Esophagus squamous epithelium (tissue), 5 donors: ENCODE results near the gene MTX1. TPM values are rescaled to one million over a fixed set of nuclear protein-coding genes. Genes with fewer than 3 reads are reported as not detected.
A peak's percentile ranks its signal among the peaks of the same experiment; 100 is the strongest.
"Not testable (repeated sequence)": the region's sequence is repeated elsewhere in the genome, so short reads cannot be mapped to it uniquely, and the experiment has no call there.

Experiments
- DNase-seq: peaks from one replicate; lab custom pipeline; 2025; lab: John Stamatoyannopoulos, UW
- H3K27ac ChIP-seq, 4 donors: fragments of 200-600 bp; sonication (generic); one replicate each; pipeline ENCODE4 v1.5.1; 2016 to 2019; ENCODE audit warnings: mild to moderate bottlenecking in 1 of 4
- H3K27me3 ChIP-seq, 4 donors: fragments of 200-600 bp; sonication (generic); 1 replicate in 3 of 4; 2 replicates in 1 of 4; pipeline versions ENCODE4 v1.5.1 to v1.6.0; 2017 to 2021; ENCODE audit warnings: antibody characterized with exemption in 1 of 4
- H3K36me3 ChIP-seq, 3 donors: fragments of 200-600 bp; sonication (generic); one replicate each; pipeline ENCODE4 v1.5.1; 2016 to 2019
- H3K4me1 ChIP-seq, 3 donors: fragments of 200-600 bp; sonication (generic); one replicate each; pipeline ENCODE4 v1.5.1; 2017 to 2019
- H3K4me3 ChIP-seq, 4 donors: fragments of 200-600 bp; sonication (generic); 1 replicate in 3 of 4; 2 replicates in 1 of 4; pipeline ENCODE4 v1.5.1; 2016 to 2019; ENCODE audit warnings: mild to moderate bottlenecking in 2 of 4, moderate library complexity in 1 of 4
- H3K9me3 ChIP-seq, 3 donors: fragments of 200-600 bp; sonication (generic); one replicate each; pipeline ENCODE4 v1.5.1; 2016 to 2019
- CTCF ChIP-seq, 6 experiments: fragments of 450-650 bp in 4 of 6; fragments of 200-600 bp in 2 of 6; sonication (generic) in 2 of 6; IDR thresholded peaks; one replicate each; pipeline ENCODE4 v1.5.1; 2016 to 2019; ENCODE audit warnings: antibody characterized with exemption in 6 of 6, mild to moderate bottlenecking in 4 of 6, moderate library complexity in 4 of 6
- POLR2A ChIP-seq, 4 donors: fragments of 450-650 bp; IDR thresholded peaks; one replicate each; pipeline ENCODE4 v1.6.1; 2017; ENCODE audit warnings: antibody characterized with exemption in 4 of 4, mild to moderate bottlenecking in 4 of 4, moderate library complexity in 3 of 4
- WGBS, 2 donors: methylation state at CpG; one replicate each; pipeline ENCODE4 v1.1.5; 2018; 5-methylcytosine and 5-hydroxymethylcytosine counted together
- intact Hi-C: fragments of 100-400 bp; cut with DNase I; formaldehyde crosslinking; loops from one replicate; pipeline ENCODE4 v1.15.0; 2022
- total RNA-seq, 4 donors: library from RNA; depleted of rRNA; stranded (reverse); fragments of >200 nt; gene quantifications; one replicate each; pipeline ENCODE4 v1.1.0, GENCODE V29; 2016
- donor health status: DM: yes; HTN: yes; CAD: no.

The MTX1 gene
- total RNA-seq, 4 donors from 2014 or later = 34.0 to 59.1 (median 42.9) TPM

GRCh38 chr1:155242805-155243358 is 34.4 kb downstream of the MTX1 start:
- intact Hi-C loops = loop anchor here (5.0 kb wide), 1 partner anchor 36 kb away; the partner anchor contains the start of genes MTX1 and THBS3
- WGBS, 2 donors = 66 to 75% methylated on average over 3 of the region's 3 CpGs
- H3K9me3 ChIP-seq = no peaks in the 10 kb centered on the region
- TF ChIP-seq POLR2A (IDR thresholded peaks at IDR 0.05) (no peak), CTCF (IDR thresholded peaks at IDR 0.05) (no peak)
- H3K27me3 ChIP-seq = no peaks in the 10 kb centered on the region
- peaks cover 2 to 68% (median 34%) of the 10 kb centered on the region in 3 donors for H3K4me1 ChIP-seq
- no peak for DNase-seq
- peaks cover 0 to 26% (median 4%) of the 10 kb centered on the region in 3 donors for H3K36me3 ChIP-seq
- H3K27ac ChIP-seq = peak overlapping the region; percentile 88 to 96 (median 92)
- H3K4me3 ChIP-seq = peak overlapping the region in 2 of 4 donors; percentile 74 to 77

GRCh38 chr1:155244368-155245162 is 36.1 kb downstream of the MTX1 start:
- TF ChIP-seq CTCF (IDR thresholded peaks at IDR 0.05) = peak in 5 of 6 experiments; percentile 55 to 100 (median 78)
- TF ChIP-seq POLR2A (IDR thresholded peaks at IDR 0.05) = peak in 3 of 4 donors; percentile 61 to 86 (median 86)
- peak overlapping the region; percentile 88 to 96 (median 92) for H3K27ac ChIP-seq
- H3K4me1 ChIP-seq = peaks cover 2 to 57% (median 34%) of the 10 kb centered on the region in 3 donors
- H3K4me3 ChIP-seq = peak overlapping the region; percentile 61 to 80 (median 76)
- WGBS, 2 donors = 0% methylated on average over 49 of the region's 53 CpGs
- H3K9me3 ChIP-seq = no peaks in the 10 kb centered on the region
- intact Hi-C loops = loop anchor here (5.0 kb wide), 1 partner anchor 37 kb away; the partner anchor contains the start of genes MTX1 and THBS3
- peaks cover 0 to 29% (median 4%) of the 10 kb centered on the region in 3 donors for H3K36me3 ChIP-seq
- H3K27me3 ChIP-seq = no peaks in the 10 kb centered on the region
- DNase-seq = peak; percentile 92

GRCh38 chr1:155245163-155245524 is 36.6 kb downstream of the MTX1 start:
- Histone ChIP-seq H3K4me3 (peak overlapping the region; percentile 61 to 80 (median 76)), H3K36me3 (peaks cover 0 to 28% (median 4%) of the 10 kb centered on the region in 3 donors), H3K4me1 (peaks cover 3 to 55% (median 32%) of the 10 kb centered on the region in 3 donors), H3K9me3 (no peaks in the 10 kb centered on the region), H3K27me3 (no peaks in the 10 kb centered on the region), H3K27ac (peak overlapping the region; percentile 88 to 96 (median 92))
- intact Hi-C loops = no loop called here
- 63 to 67% methylated on average over 7 of the region's 8 CpGs for WGBS, 2 donors
- TF ChIP-seq POLR2A (IDR thresholded peaks at IDR 0.05) (no peak), CTCF (IDR thresholded peaks at IDR 0.05) (no peak)
- DNase-seq = no peak

- DNase-seq, H3K4me3 ChIP-seq, intact Hi-C loops, H3K27me3 ChIP-seq, H3K27ac ChIP-seq, H3K9me3 ChIP-seq: not testable (repeated sequence)
- WGBS, 2 donors = 89 to 96% methylated on average over 1 to 2 of the region's 3 CpGs
- H3K36me3 ChIP-seq = peaks cover 0 to 33% (median 4%) of the 10 kb centered on the region in 3 donors
- peaks cover 12 to 50% (median 30%) of the 10 kb centered on the region in 3 donors for H3K4me1 ChIP-seq
Observed at GRCh38 chr1:155246796-155247195, 38.3 kb downstream of the MTX1 start.

- DNase-seq = no peak
- Histone ChIP-seq H3K4me1 (peaks cover 12 to 39% (median 24%) of the 10 kb centered on the region in 3 donors), H3K4me3 (no peak overlapping the region), H3K27me3 (no peaks in the 10 kb centered on the region), H3K27ac (no peak overlapping the region), H3K36me3 (peaks cover 0 to 33% (median 4%) of the 10 kb centered on the region in 3 donors), H3K9me3 (no peaks in the 10 kb centered on the region)
- WGBS, 2 donors = 93 to 97% methylated on average over 3 to 11 of the region's 26 CpGs
- no peak for TF ChIP-seq CTCF (IDR thresholded peaks at IDR 0.05)
- no peak for TF ChIP-seq POLR2A (IDR thresholded peaks at IDR 0.05)
- intact Hi-C loops = no loop called here
Observed at GRCh38 chr1:155247667-155248553, 39.4 kb downstream of the MTX1 start.
